ENCODE data around the gene TCOF1.

TCOF1 gene

DNA sequence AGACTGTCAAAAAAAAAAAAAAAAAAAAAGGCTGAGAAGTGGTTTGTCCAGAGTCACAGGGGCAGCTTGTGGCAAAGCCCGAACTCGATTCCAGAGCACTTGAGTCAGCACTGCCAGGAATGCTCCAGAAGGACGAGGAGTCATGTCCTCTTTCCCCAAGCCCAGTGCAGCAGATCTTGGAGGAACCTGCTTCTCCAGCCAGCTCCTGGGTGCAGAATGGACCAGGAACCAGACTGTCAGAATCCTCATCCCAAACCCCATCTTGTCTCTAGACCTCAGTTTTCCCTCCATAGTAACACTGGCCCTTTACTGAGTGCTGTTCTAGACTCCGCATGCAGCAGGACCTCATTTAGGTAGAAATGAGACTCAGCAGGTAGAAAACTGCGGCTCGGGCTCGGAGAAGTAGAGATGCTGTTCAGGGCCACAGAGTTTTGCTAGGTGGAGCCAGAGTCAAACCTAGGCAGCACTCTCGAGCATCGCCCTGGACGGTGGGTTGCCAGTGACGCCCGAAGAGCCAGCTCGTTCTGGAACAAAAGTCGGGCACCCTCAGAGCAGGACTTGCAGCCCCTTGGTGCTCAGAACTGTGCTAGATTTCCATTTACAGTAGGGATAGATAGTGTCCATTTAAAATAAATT is 39.8 kb downstream of the TCOF1 start:
- Histone ChIP-seq H2AFZ (ENCODE audit: low read depth, low read length) (no peak overlapping the region), H3K4me2 (ENCODE audit: insufficient read depth, low read length) (no peak overlapping the region)

GRCh38 chr5:150397782-150398721 is 40.6 kb downstream of the TCOF1 start:
- no peak overlapping the region for H3K27ac ChIP-seq (ENCODE audit: low read length)
- H3K4me3 ChIP-seq (ENCODE audit: low read depth in 1 of 2, low read length in 2 of 2): no peak overlapping the region
- no peak for TF ChIP-seq EZH2 (IDR thresholded peaks at IDR 0.05; ENCODE audit: borderline replicate concordance, low read depth, low read length, severe bottlenecking)
- TF ChIP-seq, protein P1, sequence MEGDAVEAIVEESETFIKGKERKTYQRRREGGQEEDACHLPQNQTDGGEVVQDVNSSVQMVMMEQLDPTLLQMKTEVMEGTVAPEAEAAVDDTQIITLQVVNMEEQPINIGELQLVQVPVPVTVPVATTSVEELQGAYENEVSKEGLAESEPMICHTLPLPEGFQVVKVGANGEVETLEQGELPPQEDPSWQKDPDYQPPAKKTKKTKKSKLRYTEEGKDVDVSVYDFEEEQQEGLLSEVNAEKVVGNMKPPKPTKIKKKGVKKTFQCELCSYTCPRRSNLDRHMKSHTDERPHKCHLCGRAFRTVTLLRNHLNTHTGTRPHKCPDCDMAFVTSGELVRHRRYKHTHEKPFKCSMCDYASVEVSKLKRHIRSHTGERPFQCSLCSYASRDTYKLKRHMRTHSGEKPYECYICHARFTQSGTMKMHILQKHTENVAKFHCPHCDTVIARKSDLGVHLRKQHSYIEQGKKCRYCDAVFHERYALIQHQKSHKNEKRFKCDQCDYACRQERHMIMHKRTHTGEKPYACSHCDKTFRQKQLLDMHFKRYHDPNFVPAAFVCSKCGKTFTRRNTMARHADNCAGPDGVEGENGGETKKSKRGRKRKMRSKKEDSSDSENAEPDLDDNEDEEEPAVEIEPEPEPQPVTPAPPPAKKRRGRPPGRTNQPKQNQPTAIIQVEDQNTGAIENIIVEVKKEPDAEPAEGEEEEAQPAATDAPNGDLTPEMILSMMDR (IDR thresholded peaks at IDR 0.05; ENCODE audit: borderline replicate concordance, extremely low read depth, low read length, poor library complexity, severe bottlenecking): no peak
- H2AFZ ChIP-seq (ENCODE audit: low read depth, low read length): no peak overlapping the region
- DNase-seq (no peak), ATAC-seq (ENCODE audit: insufficient read depth, low read depth) (no peak)
- H3K9me3 ChIP-seq (ENCODE audit: insufficient read depth, low read length, severe bottlenecking): no peaks in the 10 kb centered on the region
- H3K4me1 ChIP-seq (ENCODE audit: insufficient read depth, low read length): no peaks in the 10 kb centered on the region
- no peak overlapping the region for H3K4me2 ChIP-seq (ENCODE audit: insufficient read depth, low read length)
- no peaks in the 10 kb centered on the region for H3K79me2 ChIP-seq (ENCODE audit: insufficient read depth, low read length)
- no peaks in the 10 kb centered on the region; the same call in 1 of the 2 replicates for H4K20me1 ChIP-seq (ENCODE audit: insufficient read depth, low read length)
- no peaks in the 10 kb centered on the region for H3K27me3 ChIP-seq (ENCODE audit: insufficient read depth, low read length, poor library complexity)
- no peak overlapping the region for H3K9ac ChIP-seq (ENCODE audit: low read depth, low read length)
- peaks cover 84% of the 10 kb centered on the region for H3K36me3 ChIP-seq (ENCODE audit: insufficient read depth, low read length)

More for the DNA sequence above, 39.8 kb downstream of the TCOF1 start:
- no peak overlapping the region for H3K9ac ChIP-seq (ENCODE audit: low read depth, low read length)
- H3K27ac ChIP-seq (ENCODE audit: low read length): no peak overlapping the region
- no peak for ATAC-seq (ENCODE audit: insufficient read depth, low read depth)
- H3K27me3 ChIP-seq (ENCODE audit: insufficient read depth, low read length, poor library complexity): no peaks in the 10 kb centered on the region
- H4K20me1 ChIP-seq (ENCODE audit: insufficient read depth, low read length): no peaks in the 10 kb centered on the region; the same call in 1 of the 2 replicates
- no peak for DNase-seq
- H3K36me3 ChIP-seq (ENCODE audit: insufficient read depth, low read length): peaks cover 84% of the 10 kb centered on the region
- H3K4me3 ChIP-seq (ENCODE audit: low read depth in 1 of 2, low read length in 2 of 2): no peak overlapping the region
- no peaks in the 10 kb centered on the region for H3K9me3 ChIP-seq (ENCODE audit: insufficient read depth, low read length, severe bottlenecking)
- no peak for TF ChIP-seq EZH2 (IDR thresholded peaks at IDR 0.05; ENCODE audit: borderline replicate concordance, low read depth, low read length, severe bottlenecking)
- TF ChIP-seq, protein P1 (IDR thresholded peaks at IDR 0.05; ENCODE audit: borderline replicate concordance, extremely low read depth, low read length, poor library complexity, severe bottlenecking): no peak
- H3K4me1 ChIP-seq (ENCODE audit: insufficient read depth, low read length): no peaks in the 10 kb centered on the region
- H3K79me2 ChIP-seq (ENCODE audit: insufficient read depth, low read length): no peaks in the 10 kb centered on the region

GRCh38 chr5:150398722-150399523 is 41.4 kb downstream of the TCOF1 start:
- Histone ChIP-seq H3K36me3 (ENCODE audit: insufficient read depth, low read length) (peaks cover 76% of the 10 kb centered on the region), H3K4me2 (ENCODE audit: insufficient read depth, low read length) (no peak overlapping the region), H3K27ac (ENCODE audit: low read length) (no peak overlapping the region), H3K27me3 (ENCODE audit: insufficient read depth, low read length, poor library complexity) (no peaks in the 10 kb centered on the region), H3K4me3 (ENCODE audit: low read depth in 1 of 2, low read length in 2 of 2) (no peak overlapping the region), H3K79me2 (ENCODE audit: insufficient read depth, low read length) (no peaks in the 10 kb centered on the region), H3K9me3 (ENCODE audit: insufficient read depth, low read length, severe bottlenecking) (no peaks in the 10 kb centered on the region), H3K4me1 (ENCODE audit: insufficient read depth, low read length) (no peaks in the 10 kb centered on the region), H4K20me1 (ENCODE audit: insufficient read depth, low read length) (no peaks in the 10 kb centered on the region; the same call in 1 of the 2 replicates), H3K9ac (ENCODE audit: low read depth, low read length) (no peak overlapping the region), H2AFZ (ENCODE audit: low read depth, low read length) (no peak overlapping the region)
- no peak for DNase-seq
- TF ChIP-seq, protein P1 (IDR thresholded peaks at IDR 0.05; ENCODE audit: borderline replicate concordance, extremely low read depth, low read length, poor library complexity, severe bottlenecking): peak; percentile 42
- TF ChIP-seq EZH2 (IDR thresholded peaks at IDR 0.05; ENCODE audit: borderline replicate concordance, low read depth, low read length, severe bottlenecking): no peak
- peak; percentile 51; the same call in 1 of the 3 replicates for ATAC-seq (ENCODE audit: insufficient read depth, low read depth)

Data from DND-41 (cell line).